H1 (cell line): ENCODE data around the gene NME7.

Experiments
- EZH2 ChIP-seq: fragments of 200-600 bp; sonication (generic); IDR thresholded peaks from 2 replicates; pipeline ENCODE4 v1.7.1; 2012; ENCODE audit warnings: low read depth, mild to moderate bottlenecking, moderate library complexity, low read length, inconsistent platforms; ENCODE audit not compliant: severe bottlenecking
- TF ChIP-seq, protein P1 (sequence below): IDR thresholded peaks from 2 replicates; pipeline ENCODE4 v1.6.1; 2011; ENCODE audit warnings: low read length, improper control_type of control experiment

- TF ChIP-seq EZH2, result no peak
- TF ChIP-seq, protein P1, sequence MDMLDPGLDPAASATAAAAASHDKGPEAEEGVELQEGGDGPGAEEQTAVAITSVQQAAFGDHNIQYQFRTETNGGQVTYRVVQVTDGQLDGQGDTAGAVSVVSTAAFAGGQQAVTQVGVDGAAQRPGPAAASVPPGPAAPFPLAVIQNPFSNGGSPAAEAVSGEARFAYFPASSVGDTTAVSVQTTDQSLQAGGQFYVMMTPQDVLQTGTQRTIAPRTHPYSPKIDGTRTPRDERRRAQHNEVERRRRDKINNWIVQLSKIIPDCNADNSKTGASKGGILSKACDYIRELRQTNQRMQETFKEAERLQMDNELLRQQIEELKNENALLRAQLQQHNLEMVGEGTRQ, result no peak
Measured at GRCh38 chr1:169143984-169144383, 223.6 kb downstream of the NME7 start.
